Body of pancreas (tissue), 4 donors: ENCODE measurements around the gene GULP1.

Experiments used
- CTCF ChIP-seq, 7 experiments: fragments of 450-650 bp in 4 of 7; fragments of 200-600 bp in 3 of 7; sonication (generic) in 3 of 7; IDR thresholded peaks; one replicate each; pipeline ENCODE4 v1.5.1; 2016 to 2019; ENCODE audit warnings: antibody characterized with exemption in 7 of 7
- POLR2A ChIP-seq, 3 donors: fragments of 450-650 bp; IDR thresholded peaks; one replicate each; pipeline ENCODE4 v1.6.1; 2016; ENCODE audit warnings: antibody characterized with exemption in 3 of 3, mild to moderate bottlenecking in 2 of 3

DNA sequence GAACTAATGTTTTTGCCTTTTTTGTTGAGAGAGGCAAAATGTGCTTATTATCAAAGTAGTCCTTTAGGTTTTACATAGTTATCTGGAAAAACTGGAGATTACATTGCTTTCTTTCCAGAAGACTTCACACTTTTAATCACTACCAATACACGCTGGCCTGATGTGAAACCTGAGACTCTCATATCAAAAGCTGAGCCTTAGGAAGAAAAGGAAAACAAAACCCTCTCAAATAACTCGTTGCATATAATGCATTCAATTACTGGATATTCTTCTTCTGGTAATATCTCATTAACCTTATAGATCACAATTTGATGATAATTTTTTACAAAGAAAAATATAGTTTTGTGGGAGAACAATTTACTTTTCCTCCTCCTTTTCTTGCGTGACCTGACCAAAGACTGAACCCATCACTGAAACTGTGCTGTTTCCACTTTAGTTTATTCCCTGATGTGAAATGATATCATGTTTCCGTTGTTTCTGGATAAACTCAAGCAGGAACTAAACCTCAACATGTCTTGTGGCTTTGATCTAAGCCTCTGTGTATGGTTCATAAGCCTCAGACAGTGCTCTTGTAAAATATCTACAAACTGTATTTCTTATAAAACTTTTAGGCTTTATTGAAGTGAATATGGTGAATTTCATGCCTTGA is 332.4 kb downstream of the GULP1 start:
- no peak for TF ChIP-seq CTCF (IDR thresholded peaks at IDR 0.05)
- TF ChIP-seq POLR2A (IDR thresholded peaks at IDR 0.05), result no peak
